Transverse colon (tissue), 4 donors: ENCODE results near the gene C1orf167. TPM values are rescaled to one million over a fixed set of nuclear protein-coding genes. Genes with fewer than 3 reads are reported as not detected.
A peak's percentile ranks its signal among the peaks of the same experiment; 100 is the strongest.

ENCODE experiments used
- DNase-seq: peaks from one replicate; pipeline ENCODE4 v3.0.0-alpha.2; 2019
- H3K27ac ChIP-seq, 4 donors: fragments of 200-600 bp; sonication (generic); 2 replicates each; pipeline ENCODE4 v1.5.1; 2016 to 2018; ENCODE audit warnings: inconsistent platforms in 4 of 4
- H3K27me3 ChIP-seq: fragments of 200-600 bp; sonication (generic); 2 replicates; pipeline ENCODE4 v1.5.1; 2017; ENCODE audit warnings: inconsistent platforms
- H3K36me3 ChIP-seq, 4 donors: fragments of 200-600 bp; sonication (generic); 2 replicates each; pipeline ENCODE4 v1.5.1; 2017 to 2019; ENCODE audit warnings: inconsistent platforms in 4 of 4
- H3K4me1 ChIP-seq, 4 donors: fragments of 200-600 bp; sonication (generic); 2 replicates each; pipeline ENCODE4 v1.5.1; 2017 to 2020; ENCODE audit warnings: inconsistent platforms in 4 of 4
- H3K4me3 ChIP-seq, 4 donors: fragments of 200-600 bp; sonication (generic); 1 replicate in 1 of 4; 2 replicates in 3 of 4; pipeline versions ENCODE4 v1.5.1 to v1.6.1; 2017 to 2019; ENCODE audit warnings: inconsistent platforms in 4 of 4
- H3K9me3 ChIP-seq, 2 donors: fragments of 200-600 bp; sonication (generic); 2 replicates each; pipeline ENCODE4 v1.5.1; 2017 to 2019; ENCODE audit warnings: inconsistent platforms in 2 of 2
- EP300 ChIP-seq: sonication (generic); formaldehyde crosslinking; IDR thresholded peaks from one replicate; pipeline ENCODE4 v1.6.1; 2017; ENCODE audit warnings: antibody characterized with exemption, low read depth
- POLR2A ChIP-seq: fragments of 450-650 bp; IDR thresholded peaks from one replicate; pipeline ENCODE4 v1.6.1; 2016; ENCODE audit warnings: antibody characterized with exemption, mild to moderate bottlenecking, moderate library complexity
- POLR2AphosphoS5 ChIP-seq, 3 donors: sonication (generic); formaldehyde crosslinking; IDR thresholded peaks; one replicate each; pipeline ENCODE4 v1.6.1; 2016; ENCODE audit warnings: antibody characterized with exemption in 3 of 3
- WGBS, 2 donors: methylation state at CpG; one replicate each; pipeline ENCODE4 v1.1.5; 2018; ENCODE audit warnings: low coverage in 1 of 2; 5-methylcytosine and 5-hydroxymethylcytosine counted together
- in situ Hi-C, 4 donors: fragments of 200-750 bp; cut with MboI; loops; one replicate each; pipeline versions ENCODE4 v1.15.0 to v1.15.1; 2017; ENCODE audit warnings: low sequenced_read_pairs in 3 of 4, low pct_ligation_motif_present in 1 of 4, low pct_unique_long_range_greater_than_20kb in 1 of 4
- intact Hi-C: fragments of 100-400 bp; cut with DNase I; formaldehyde crosslinking; loops from one replicate; pipeline ENCODE4 v1.15.1; 2023; ENCODE audit warnings: low total_unique reads
- total RNA-seq, 4 donors: library from RNA; depleted of rRNA; stranded (reverse); fragments of >200 nt; gene quantifications; one replicate each; pipeline ENCODE4 v1.1.0, GENCODE V29; 2016
- TF ChIP-seq, protein P1 (sequence below), 5 experiments: fragments of 200-600 bp in 3 of 5; fragments of 450-650 bp in 2 of 5; sonication (generic) in 3 of 5; IDR thresholded peaks; 1 replicate in 2 of 5; 2 replicates in 3 of 5; pipeline ENCODE4 v1.5.1; 2016 to 2017; ENCODE audit warnings: antibody characterized with exemption in 5 of 5, inconsistent platforms in 3 of 5, mild to moderate bottlenecking in 2 of 5, moderate library complexity in 1 of 5

The C1orf167 gene
- total RNA-seq, 4 donors from 2014 or later: 0.48 TPM; not detected in 3

DNA sequence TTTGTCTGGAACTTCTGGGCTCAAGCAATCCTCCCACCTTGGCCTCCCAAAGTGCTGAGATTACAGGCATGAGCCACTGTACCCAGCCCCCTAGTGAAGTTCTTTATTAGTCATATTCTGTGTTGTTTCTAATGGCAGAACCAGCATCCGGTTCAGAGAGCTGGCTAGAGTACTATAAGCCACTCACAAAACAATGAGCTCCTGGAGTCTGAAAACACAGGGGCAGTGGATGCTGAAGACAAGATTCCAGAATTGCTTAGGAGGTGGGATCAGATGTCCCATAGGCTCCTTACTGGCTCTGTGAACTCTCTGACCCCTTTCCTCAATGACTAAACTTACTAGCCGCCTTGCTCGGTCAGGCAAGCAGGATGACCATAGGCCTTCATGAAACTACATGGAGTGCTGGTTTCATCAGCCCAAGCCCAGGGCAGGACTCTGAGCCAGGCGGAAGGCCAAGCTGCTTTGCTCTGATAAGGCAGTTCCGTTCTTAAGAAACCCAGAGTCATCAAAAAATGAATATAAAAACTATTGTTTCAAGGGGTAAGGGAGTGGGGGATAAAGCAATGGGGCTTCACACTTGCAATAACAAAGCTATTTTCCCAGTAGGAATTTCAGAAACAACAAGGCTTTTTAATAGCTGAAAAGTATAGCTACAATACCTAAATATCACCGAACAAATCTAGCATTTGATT, 35.7 kb downstream of the C1orf167 start:
- Histone ChIP-seq H3K4me3 (no peak overlapping the region), H3K9me3 (no peaks in the 10 kb centered on the region), H3K4me1 (peaks cover 0 to 8% (median 2%) of the 10 kb centered on the region in 4 donors), H3K36me3 (peaks cover 0 to 27% (median 7%) of the 10 kb centered on the region in 4 donors), H3K27me3 (no peaks in the 10 kb centered on the region), H3K27ac (peak overlapping the region in 1 of 4 donors; percentile 25)
- DNase-seq: no peak
- intact Hi-C loops: no loop called here
- 82 to 92% methylated on average over 5 to 6 of the region's 6 CpGs for WGBS, 2 donors
- in situ Hi-C loops: no loop called here
- TF ChIP-seq POLR2AphosphoS5 (IDR thresholded peaks at IDR 0.05): no peak
- no peak for TF ChIP-seq POLR2A

DNA sequence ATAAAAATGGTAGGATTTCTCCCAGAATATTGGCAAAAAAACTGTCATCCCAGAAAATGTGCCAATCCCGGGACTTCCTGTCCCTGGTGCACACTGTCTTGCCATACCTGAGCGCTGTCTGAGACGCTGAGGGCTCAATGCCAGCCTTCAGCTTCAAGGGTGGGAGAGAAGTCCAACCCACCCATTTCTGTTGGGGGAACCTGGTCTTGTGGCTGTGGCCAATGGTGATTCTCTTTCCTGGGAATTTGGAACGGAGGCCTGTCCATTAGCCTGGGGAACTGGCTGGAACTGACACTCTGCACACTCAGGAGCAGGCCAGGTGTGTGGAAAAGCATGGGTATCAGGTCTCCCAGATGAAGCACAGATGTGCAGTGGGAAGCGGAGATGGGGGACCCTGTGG, 37.1 kb downstream of the C1orf167 start:
- in situ Hi-C loops (no loop called here), intact Hi-C loops (no loop called here)
- Histone ChIP-seq H3K27ac (no peak overlapping the region), H3K4me1 (peaks cover 4 to 22% (median 16%) of the 10 kb centered on the region in 4 donors), H3K36me3 (peaks cover 0 to 21% (median 5%) of the 10 kb centered on the region in 4 donors), H3K9me3 (no peaks in the 10 kb centered on the region), H3K27me3 (no peaks in the 10 kb centered on the region), H3K4me3 (no peak overlapping the region)
- no peak for DNase-seq
- TF ChIP-seq POLR2AphosphoS5 (IDR thresholded peaks at IDR 0.05) (no peak), EP300 (no peak), POLR2A (no peak)
- TF ChIP-seq, protein P1, sequence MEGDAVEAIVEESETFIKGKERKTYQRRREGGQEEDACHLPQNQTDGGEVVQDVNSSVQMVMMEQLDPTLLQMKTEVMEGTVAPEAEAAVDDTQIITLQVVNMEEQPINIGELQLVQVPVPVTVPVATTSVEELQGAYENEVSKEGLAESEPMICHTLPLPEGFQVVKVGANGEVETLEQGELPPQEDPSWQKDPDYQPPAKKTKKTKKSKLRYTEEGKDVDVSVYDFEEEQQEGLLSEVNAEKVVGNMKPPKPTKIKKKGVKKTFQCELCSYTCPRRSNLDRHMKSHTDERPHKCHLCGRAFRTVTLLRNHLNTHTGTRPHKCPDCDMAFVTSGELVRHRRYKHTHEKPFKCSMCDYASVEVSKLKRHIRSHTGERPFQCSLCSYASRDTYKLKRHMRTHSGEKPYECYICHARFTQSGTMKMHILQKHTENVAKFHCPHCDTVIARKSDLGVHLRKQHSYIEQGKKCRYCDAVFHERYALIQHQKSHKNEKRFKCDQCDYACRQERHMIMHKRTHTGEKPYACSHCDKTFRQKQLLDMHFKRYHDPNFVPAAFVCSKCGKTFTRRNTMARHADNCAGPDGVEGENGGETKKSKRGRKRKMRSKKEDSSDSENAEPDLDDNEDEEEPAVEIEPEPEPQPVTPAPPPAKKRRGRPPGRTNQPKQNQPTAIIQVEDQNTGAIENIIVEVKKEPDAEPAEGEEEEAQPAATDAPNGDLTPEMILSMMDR (IDR thresholded peaks at IDR 0.05): no peak
- 97 to 100% methylated on average over 1 to 5 of the region's 5 CpGs for WGBS, 2 donors

DNA sequence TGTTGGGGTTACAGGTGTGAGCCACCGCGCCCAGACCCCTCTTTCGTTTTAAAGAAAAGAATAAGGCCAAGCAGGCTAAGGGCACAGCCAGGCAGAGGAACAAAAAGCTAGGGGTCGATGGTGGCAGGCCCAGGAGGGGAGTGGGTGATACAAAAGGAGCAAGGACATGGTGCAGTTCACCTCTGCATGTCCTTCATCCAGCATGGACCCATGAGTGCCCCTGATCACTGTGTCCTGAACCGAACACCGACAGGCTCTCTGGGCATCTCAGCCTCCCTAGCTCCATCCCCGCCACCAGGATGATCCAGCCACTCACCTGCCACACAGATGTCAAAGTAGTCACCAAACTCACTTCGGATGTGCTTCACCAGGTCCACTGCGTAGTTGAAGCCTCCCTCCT, 37.9 kb downstream of the C1orf167 start:
- in situ Hi-C loops (no loop called here), intact Hi-C loops (loop anchor here (10.0 kb wide), 1 partner anchor 65 kb away; the partner anchor contains the start of gene AGTRAP)
- H3K27ac ChIP-seq: no peak overlapping the region
- no peak for DNase-seq
- WGBS, 2 donors: 97% methylated on average over 9 of the region's 9 CpGs; no CpG with 5 or more reads in 1 of the 2 donors
- H3K27me3 ChIP-seq: no peaks in the 10 kb centered on the region
- H3K9me3 ChIP-seq: no peaks in the 10 kb centered on the region
- peaks cover 11 to 30% (median 24%) of the 10 kb centered on the region in 4 donors for H3K4me1 ChIP-seq
- peaks cover 0 to 20% (median 4%) of the 10 kb centered on the region in 4 donors for H3K36me3 ChIP-seq
- TF ChIP-seq POLR2A: no peak
- TF ChIP-seq, protein P1 (IDR thresholded peaks at IDR 0.05): no peak
- TF ChIP-seq POLR2AphosphoS5 (IDR thresholded peaks at IDR 0.05): no peak
- no peak for TF ChIP-seq EP300
- H3K4me3 ChIP-seq: no peak overlapping the region

DNA sequence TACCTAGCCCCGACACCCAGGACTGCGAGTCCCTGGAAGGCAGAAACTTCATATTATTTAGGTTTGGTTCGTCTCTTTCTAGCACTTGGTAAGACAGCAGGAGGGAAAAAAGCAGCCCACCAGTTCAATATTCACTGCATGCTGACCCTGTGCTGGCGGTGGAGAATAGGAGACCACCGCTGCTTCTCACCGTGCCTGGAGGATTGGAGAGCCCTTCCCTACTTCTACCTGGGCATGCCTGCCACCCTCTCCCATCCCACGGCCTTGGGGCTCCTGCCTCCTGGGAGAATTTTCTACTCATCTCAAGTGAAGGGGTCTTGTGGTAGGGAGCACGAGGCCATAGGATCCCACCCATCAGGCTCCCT, 38.4 kb downstream of the C1orf167 start:
- Histone ChIP-seq H3K9me3 (no peaks in the 10 kb centered on the region), H3K36me3 (peaks cover 0 to 15% (median 4%) of the 10 kb centered on the region in 4 donors), H3K27ac (no peak overlapping the region), H3K4me1 (peaks cover 11 to 32% (median 27%) of the 10 kb centered on the region in 4 donors), H3K4me3 (no peak overlapping the region), H3K27me3 (no peaks in the 10 kb centered on the region)
- DNase-seq: no peak
- TF ChIP-seq EP300 (no peak), POLR2A (no peak), POLR2AphosphoS5 (IDR thresholded peaks at IDR 0.05) (no peak)
- TF ChIP-seq, protein P1 (IDR thresholded peaks at IDR 0.05): no peak
- intact Hi-C loops (loop anchor here (10.0 kb wide), 1 partner anchor 66 kb away; the partner anchor contains the start of gene AGTRAP), in situ Hi-C loops (no loop called here)
- 94% methylated on average over 8 of the region's 8 CpGs; no CpG with 5 or more reads in 1 of the 2 donors for whole genome bisulfite sequencing, 2 donors
